ENCODE data around the gene HASPIN.

GRCh38 chr17:3768341-3768740, 44.6 kb downstream of the HASPIN start:
- TF ChIP-seq CTCF (IDR thresholded peaks at IDR 0.05; ENCODE audit: control extremely low read depth in 1 of 3, insufficient read depth in 1 of 3, low read depth in 1 of 3, low read length in 3 of 3) (no peak), E2F6 (IDR thresholded peaks at IDR 0.05) (no peak), POLR2A (IDR thresholded peaks at IDR 0.05; ENCODE audit: control extremely low read depth in 1 of 2, low read depth in 2 of 2, low read length in 2 of 2) (no peak), BRCA1 (IDR thresholded peaks at IDR 0.05; ENCODE audit: low read depth, low read length) (no peak), USF2 (IDR thresholded peaks at IDR 0.05; ENCODE audit: low read length) (no peak), SIX5 (IDR thresholded peaks at IDR 0.05; ENCODE audit: low read depth, low read length) (no peak), MAX (IDR thresholded peaks at IDR 0.05) (no peak), KDM4A (IDR thresholded peaks at IDR 0.05; ENCODE audit: low read depth, low read length, severe bottlenecking) (no peak), YY1 (IDR thresholded peaks at IDR 0.05; ENCODE audit: low read depth, low read length) (no peak), CEBPB (IDR thresholded peaks at IDR 0.05; ENCODE audit: low read depth, low read length) (no peak), EGR1 (IDR thresholded peaks at IDR 0.05; ENCODE audit: borderline replicate concordance, low read depth, low read length) (no peak), CHD2 (IDR thresholded peaks at IDR 0.05; ENCODE audit: low read length) (no peak)

Data from H1 (cell line).